Bronchus fibroblast of lung (primary cell): ENCODE measurements around the gene FATE1. TPM values are rescaled to one million over a fixed set of nuclear protein-coding genes. Genes with fewer than 3 reads are reported as not detected.

Experiments used
- total RNA-seq: library from RNA; depleted of rRNA; stranded (reverse); fragments of >200 nt; gene quantifications from 2 replicates; pipeline ENCODE4 v1.2.3, GENCODE V29; 2015

The FATE1 gene, protein sequence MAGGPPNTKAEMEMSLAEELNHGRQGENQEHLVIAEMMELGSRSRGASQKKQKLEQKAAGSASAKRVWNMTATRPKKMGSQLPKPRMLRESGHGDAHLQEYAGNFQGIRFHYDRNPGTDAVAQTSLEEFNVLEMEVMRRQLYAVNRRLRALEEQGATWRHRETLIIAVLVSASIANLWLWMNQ
- total RNA-seq: not detected in 2 replicates

DNA sequence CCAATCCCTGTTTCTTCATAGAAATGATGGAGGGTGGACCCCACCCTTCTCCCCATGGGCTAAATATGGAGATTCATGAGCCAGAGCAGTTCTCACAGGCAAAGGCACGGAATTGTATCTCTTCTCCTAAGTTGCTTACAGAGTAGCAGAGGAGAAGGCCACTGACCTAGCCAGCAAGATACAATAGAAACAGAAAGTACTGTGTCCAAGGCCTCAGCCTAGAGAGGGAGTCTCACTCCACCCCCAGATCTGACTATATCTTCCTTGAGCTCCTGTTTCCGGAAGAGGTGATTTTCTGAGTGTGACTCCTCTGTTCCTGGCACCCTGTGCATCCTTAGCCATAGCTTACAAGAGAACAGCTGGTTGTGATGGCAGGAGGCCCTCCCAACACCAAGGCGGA, at the start of gene FATE1:
Gene FATE1, plus strand, starts transcription at position 284 of the 400 bp plus-strand sequence. Its CDS starts 85 bp downstream, at position 369.

DNA sequence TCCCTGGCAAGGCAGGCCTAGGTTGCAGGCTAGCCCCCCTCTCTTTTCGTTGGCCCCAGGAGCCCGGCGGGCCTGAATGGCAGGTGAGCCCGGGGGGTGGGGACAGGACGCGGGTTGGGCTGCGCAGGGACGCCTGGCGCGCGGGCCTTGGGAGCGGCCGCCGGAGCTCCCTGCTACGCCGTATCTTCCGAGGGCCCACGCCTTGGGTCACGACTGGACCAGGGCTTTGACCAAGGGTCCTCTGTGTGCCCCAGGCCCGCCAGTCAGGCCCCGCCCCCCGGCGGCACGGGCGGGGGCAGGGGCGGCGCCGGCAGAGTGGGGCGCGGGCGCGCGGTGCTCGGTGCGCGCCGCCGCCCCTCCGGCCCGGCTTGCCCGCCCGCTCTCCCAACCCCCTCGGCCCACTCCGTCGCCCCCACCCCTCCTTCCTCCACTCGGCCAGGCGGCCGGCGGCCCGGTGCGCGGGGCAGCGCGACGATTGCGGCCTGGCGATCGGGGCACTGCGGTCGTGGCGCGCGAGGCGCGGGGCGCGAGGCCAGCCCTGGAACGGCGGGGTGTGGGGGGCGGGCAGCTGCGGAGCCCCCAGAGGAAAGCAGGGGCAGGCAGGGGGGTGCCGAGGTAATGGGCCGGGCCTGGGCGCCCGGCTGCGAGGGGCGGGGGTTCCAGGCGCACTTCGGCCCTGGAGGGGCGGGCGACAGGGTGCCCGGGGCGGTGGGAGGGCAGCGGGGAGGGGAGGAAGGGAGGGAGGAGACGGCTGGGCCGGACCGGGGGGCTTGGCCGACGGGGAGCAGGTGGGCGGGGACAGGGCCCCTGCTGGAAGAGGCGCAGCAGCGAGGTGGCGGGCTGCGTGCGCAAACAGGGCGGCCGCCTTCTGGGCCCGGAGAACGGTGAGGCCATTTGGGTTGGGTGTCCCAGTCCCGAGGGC, 20.9 kb upstream of the FATE1 start, which contains the start of gene PRRG3:
Gene PRRG3, plus strand, starts transcription at position 798 of the 922 bp plus-strand sequence. CDS start 3,357 bp downstream, outside the sequence.

DNA sequence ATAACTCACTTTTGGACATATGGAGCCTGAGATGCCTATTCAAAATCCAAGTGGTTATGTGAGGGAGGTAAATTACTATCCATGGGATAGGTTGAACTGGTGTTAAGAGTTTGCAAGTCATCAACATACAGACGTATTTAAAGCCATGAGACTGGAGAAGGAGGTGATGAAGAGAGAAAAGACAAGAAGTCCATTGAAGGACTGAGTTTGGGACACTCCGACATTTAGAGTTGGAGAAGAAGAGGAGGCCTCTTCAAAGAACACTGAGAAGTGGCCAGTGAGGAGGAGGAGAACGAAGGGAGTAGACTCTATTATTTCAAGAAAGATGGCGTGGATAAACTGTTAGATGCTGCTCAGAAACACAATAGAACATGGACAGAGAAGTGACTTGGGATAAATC, 18.6 kb downstream of the FATE1 start, which contains the start of gene CNGA2:
Gene CNGA2, plus strand, starts transcription at position 301 of the 400 bp plus-strand sequence. CDS start 3,738 bp downstream, outside the sequence.

Other genes with a start within 250 kb of the FATE1 start
- not detected in 2 replicates for gene PASD1, start 152.4 kb upstream of the FATE1 start, total RNA-seq
- under 0.01 TPM in 1 of 2 replicates, not detected in the other for gene PRRG3, start 20.6 kb upstream of the FATE1 start, total RNA-seq
- not detected in 2 replicates for gene CNGA2, start 18.7 kb downstream of the FATE1 start, total RNA-seq
- not detected in 2 replicates for gene MAGEA4, start 196.9 kb downstream of the FATE1 start, total RNA-seq